H1 (cell line): Measurements from ENCODE around the gene SLC66A1. TPM values are rescaled to one million over a fixed set of nuclear protein-coding genes. Genes with fewer than 3 reads are reported as not detected.

Experiments
- CBX5 ChIP-seq: fragments of 300-800, 300-1000 bp; sonication (generic); IDR thresholded peaks from 2 replicates; pipeline ENCODE4 v1.7.1; 2016; ENCODE audit warnings: antibody characterized with exemption, low read length, low read depth
- EP300 ChIP-seq, 2 experiments: IDR thresholded peaks; 1 replicate in 1 of 2; 2 replicates in 1 of 2; pipeline ENCODE4 v1.6.1; 2011 to 2012; ENCODE audit warnings: low read depth in 2 of 2, low read length in 2 of 2, mild to moderate bottlenecking in 2 of 2, borderline replicate concordance in 1 of 2, inconsistent platforms in 1 of 2, moderate library complexity in 1 of 2
- RNF2 ChIP-seq: fragments of 200-900, 300-1000 bp; sonication (generic); IDR thresholded peaks from 2 replicates; pipeline ENCODE4 v1.7.1; 2016; ENCODE audit warnings: borderline replicate concordance, low read depth, mild to moderate bottlenecking, antibody characterized with exemption, low read length; ENCODE audit not compliant: poor library complexity, severe bottlenecking; ENCODE audit errors: missing control alignments
- SIN3A ChIP-seq, 2 experiments: IDR thresholded peaks in 1 of 2; conservative IDR thresholded peaks in 1 of 2; 2 replicates each; pipeline ENCODE4 v1.6.1; 2011 to 2012; ENCODE audit warnings: low read length in 2 of 2, improper control_type of control experiment in 1 of 2, low read depth in 1 of 2, mild to moderate bottlenecking in 1 of 2
- SP2 ChIP-seq: IDR thresholded peaks from 2 replicates; pipeline ENCODE4 v1.6.1; 2012; ENCODE audit warnings: mild to moderate bottlenecking, low read length, inconsistent platforms
- TAF7 ChIP-seq: optimal IDR thresholded peaks from 2 replicates; pipeline ENCODE3; 2011; ENCODE audit warnings: low read depth, mild to moderate bottlenecking, inconsistent platforms, low read length, moderate library complexity, borderline replicate concordance
- polyA plus RNA-seq, 7 experiments: library from polyadenylated mRNA; depleted of rRNA in 3 of 7; stranded (reverse) in 5 of 7; unstranded in 2 of 7; fragments of >200 nt in 5 of 7; fragments of 200-250 nt in 2 of 7; gene quantifications; 1 replicate in 5 of 7; 2 replicates in 1 of 7; 4 replicates in 1 of 7; pipeline versions ENCODE4 v1.2.1 to v1.2.3, GENCODE V29; 2011 to 2013; ENCODE audit warnings: missing spikeins in 2 of 7, mixed read lengths in 2 of 7
- total RNA-seq: library from RNA; stranded (reverse); fragmentation: NEBNext Ultra II Directional; extraction: Animal tissue kit (Norgen Biotek cat#: 25700); gene quantifications from 2 replicates; pipeline ENCODE4 v1.2.1, GENCODE V29; 2021

The SLC66A1 gene
- total and polyA plus RNA-seq, 2 of the 8 experiments (the other 6 are each of a cell fraction or from before 2014, with no cell fraction given): 16.8 to 27.9 TPM

GRCh38 chr1:19313636-19313959 is 1.5 kb downstream of the SLC66A1 start (continued):
- TF ChIP-seq CBX5 (no peak), SIN3A (conservative IDR thresholded peaks at IDR 0.05 in 1 of 2, IDR thresholded peaks at IDR 0.05 in 1 of 2; ENCODE audit: low read depth in 1 of 2, low read length in 2 of 2) (no peak), TAF7 (no peak), RNF2 (no peak), EP300 (IDR thresholded peaks at IDR 0.05; ENCODE audit: borderline replicate concordance in 1 of 2, low read depth in 2 of 2, low read length in 2 of 2) (no peak), SP2 (no peak)
